NCI-H146 treated with DMSO at 0.1 percent for 48 hours (cell line): ENCODE measurements around the gene SLC6A9.

ENCODE experiments used
- DNase-seq: peaks from one replicate; lab custom pipeline; 2025; ENCODE audit not compliant: unreplicated experiment; lab: John Stamatoyannopoulos, UW

SLC6A9 gene

GRCh38 chr1:44048532-44049215, 17.4 kb upstream of the SLC6A9 start:
- DNase-seq, result no peak

DNA sequence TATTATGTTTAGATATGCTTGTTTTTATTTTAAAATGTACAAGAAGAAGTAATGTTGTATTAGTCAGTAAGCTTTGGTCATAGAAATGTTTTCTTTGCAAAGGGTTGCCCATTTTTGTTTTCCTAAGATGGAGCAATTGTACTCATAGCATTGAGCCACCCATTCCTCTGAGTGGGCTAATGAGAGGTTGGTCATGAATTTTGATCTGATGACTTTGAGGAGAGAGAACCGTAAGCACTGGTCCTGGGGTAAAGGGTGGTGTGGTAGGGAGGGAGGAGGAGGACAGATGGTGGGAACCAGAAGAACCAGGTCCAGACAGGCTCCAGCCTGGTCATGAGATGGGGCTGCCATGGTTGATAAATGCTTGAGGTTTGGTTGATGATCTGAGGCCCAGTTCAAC, 15.9 kb upstream of the SLC6A9 start:
- DNase-seq, result no peak

DNA sequence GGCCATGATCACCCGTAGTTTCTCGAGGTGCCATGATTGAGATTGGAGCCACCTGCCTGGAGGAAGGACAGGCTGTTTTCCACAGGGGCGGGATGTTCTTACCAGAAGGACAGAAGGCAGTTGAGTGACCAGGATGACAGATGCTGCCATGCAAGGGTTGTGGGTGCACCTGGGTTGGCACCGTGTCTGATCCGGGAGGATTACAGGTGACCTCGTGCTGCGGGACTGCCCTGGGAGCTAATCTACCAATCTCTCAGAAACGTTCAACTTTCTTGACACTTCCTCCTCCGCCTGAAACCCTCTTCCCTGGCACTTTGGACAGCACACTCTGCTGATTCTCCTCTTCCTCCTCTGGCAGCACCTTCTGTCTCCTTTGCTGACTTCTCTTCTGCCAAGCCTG, 13.8 kb upstream of the SLC6A9 start:
- no peak for DNase-seq

- no peak for DNase-seq
Observed at GRCh38 chr1:44044071-44044801, 13.0 kb upstream of the SLC6A9 start.

DNA sequence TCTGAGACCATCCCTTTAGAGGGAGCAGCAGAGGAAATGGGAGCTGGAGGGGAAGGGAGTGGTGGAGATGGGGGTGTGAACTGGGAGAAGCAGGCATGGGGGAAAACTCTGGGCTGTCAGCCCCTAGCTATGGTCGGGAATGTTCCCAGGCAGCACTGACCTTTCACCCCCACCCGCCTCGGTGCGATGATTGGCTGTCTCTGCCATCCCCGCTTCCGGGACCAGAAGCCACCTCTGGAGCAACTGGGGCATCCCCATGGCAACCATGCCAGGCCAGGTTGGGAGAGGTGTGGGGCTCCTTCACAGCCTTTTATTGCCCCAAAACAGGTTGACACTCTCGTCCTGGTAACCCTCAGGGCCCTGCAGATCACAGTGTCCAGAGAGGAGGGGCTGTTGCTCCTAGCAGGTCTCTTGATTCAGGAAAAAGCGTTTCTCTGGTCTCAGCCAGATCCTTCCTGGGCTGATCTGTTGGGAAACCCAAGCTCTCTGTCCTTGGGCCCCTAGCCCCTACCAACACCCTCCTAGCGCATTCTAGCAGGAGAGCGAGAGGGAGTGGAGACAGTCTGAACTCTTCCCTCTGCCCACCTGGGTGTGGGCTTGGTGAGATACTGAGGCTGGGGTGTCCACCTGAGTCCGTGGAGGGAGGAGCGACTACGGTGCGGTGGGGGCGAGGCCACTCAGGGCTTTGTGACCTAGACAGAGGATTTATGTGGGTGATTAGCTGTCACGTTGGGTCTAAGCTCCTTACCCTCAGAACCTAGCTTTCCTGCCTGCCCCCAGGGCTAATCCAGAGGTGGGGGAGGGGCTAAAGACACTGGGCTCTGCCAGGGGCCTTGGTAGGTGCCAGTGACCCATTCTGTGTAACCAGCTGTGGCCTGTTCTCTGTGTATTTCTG, 12.2 kb upstream of the SLC6A9 start:
- no peak for DNase-seq

- no peak for DNase-seq
Observed at GRCh38 chr1:44040846-44041245, 9.6 kb upstream of the SLC6A9 start.

GRCh38 chr1:44040418-44040817, 9.2 kb upstream of the SLC6A9 start:
- no peak for DNase-seq

- DNase-seq, result no peak
Observed at GRCh38 chr1:44038876-44039657, 7.8 kb upstream of the SLC6A9 start.

GRCh38 chr1:44037154-44037553, 5.9 kb upstream of the SLC6A9 start:
- DNase-seq, result no peak

GRCh38 chr1:44036409-44037139, 5.3 kb upstream of the SLC6A9 start:
- peak; percentile 30 for DNase-seq

DNA sequence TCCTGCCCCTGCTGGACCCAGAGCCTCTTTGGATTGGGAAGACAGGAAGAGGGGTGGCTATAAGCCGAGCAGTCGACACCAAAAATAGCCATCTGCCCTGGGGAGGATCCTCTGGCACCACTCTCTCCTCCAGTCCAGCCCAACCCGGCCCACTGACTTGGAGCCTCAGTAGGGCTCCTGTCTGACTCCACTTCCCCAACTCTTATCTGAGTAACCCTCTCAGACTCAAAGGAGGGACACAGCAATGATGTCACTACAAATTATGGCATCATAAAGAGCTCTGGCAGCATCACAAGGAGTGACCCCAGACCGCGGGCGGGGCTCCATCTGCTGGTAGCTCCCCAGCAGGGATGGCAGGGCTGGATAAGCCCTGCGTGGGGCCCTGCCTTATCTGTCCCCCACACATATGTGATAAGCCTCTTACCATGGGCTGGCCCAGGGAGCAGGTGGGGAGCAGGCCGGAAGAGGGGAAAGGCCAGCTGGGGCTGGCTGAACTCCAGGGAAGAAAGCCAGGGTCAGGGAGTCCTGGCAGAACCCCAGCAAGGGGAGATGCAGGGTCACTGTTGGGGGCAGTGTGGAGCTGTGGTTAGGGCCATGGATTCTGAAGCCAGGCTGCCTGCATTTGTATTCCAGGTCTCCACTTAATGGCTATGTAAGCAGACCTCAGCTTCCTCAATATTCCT, 4.6 kb upstream of the SLC6A9 start:
- no peak for DNase-seq

GRCh38 chr1:44034976-44035716, 3.9 kb upstream of the SLC6A9 start:
- DNase-seq, result no peak

DNA sequence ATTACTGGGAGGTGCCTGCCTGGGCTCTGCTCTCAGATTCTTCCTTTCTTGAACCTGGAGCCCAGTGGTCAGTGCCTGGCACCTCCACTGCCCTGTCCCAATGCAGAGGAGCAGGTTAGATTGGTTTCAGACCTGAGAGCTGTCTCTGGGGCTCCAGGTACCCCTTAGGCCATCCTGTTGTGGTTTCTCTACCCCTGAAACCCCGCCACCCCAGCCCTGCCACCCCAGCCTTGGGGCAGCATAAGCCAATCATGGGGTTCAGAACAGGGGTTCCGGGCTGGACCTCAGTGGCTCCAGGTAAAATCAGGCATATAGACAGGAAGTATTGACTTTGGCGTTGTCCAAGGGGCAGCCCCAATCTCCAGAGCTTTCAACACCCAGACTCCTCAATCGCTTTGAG, 3.2 kb upstream of the SLC6A9 start:
- no peak for DNase-seq

GRCh38 chr1:44033756-44034155, 2.5 kb upstream of the SLC6A9 start:
- no peak for DNase-seq

- no peak for DNase-seq
Observed at GRCh38 chr1:44033041-44033575, 1.8 kb upstream of the SLC6A9 start.

GRCh38 chr1:44032170-44032790, 1.0 kb upstream of the SLC6A9 start:
- DNase-seq, result no peak

DNA sequence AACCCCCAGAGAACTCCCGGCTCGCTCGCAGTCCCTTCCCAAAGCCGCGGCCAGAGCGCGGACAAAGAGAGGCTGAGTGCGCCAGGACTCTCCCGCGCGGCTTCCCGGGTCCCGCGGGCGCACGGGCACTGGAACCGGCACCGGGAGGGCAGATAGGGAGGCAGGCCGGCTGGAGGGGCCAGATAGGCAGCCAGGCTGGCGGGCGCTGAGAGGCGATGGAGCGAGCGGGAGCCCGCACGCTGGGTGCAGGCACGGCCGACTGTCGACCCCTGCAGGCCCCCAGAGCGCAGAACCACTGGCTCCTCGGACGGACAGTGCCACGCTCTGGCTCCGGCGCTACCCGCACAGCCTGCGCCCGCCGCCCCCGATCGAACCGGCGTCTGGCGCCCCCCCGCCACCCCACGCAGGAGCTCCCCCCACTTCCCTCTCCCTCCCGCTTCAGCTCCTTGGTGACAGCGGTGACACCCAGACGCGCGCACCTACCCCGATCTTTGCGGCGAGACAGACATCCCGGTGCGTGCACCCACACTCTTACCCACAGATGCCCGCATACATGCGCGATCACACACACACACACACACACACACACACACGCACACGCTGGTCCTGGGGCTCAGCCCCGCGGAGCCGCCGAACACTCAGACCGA, 534 bp downstream of the SLC6A9 start:
- no peak for DNase-seq
